Superior temporal gyrus (tissue), 1 donor: ENCODE measurements around the gene CRY1.

Source experiments
- DNase-seq: peaks from one replicate; pipeline ENCODE4 v3.0.0-alpha.2; 2016; ENCODE audit errors: extremely low spot score

CRY1 gene

DNA sequence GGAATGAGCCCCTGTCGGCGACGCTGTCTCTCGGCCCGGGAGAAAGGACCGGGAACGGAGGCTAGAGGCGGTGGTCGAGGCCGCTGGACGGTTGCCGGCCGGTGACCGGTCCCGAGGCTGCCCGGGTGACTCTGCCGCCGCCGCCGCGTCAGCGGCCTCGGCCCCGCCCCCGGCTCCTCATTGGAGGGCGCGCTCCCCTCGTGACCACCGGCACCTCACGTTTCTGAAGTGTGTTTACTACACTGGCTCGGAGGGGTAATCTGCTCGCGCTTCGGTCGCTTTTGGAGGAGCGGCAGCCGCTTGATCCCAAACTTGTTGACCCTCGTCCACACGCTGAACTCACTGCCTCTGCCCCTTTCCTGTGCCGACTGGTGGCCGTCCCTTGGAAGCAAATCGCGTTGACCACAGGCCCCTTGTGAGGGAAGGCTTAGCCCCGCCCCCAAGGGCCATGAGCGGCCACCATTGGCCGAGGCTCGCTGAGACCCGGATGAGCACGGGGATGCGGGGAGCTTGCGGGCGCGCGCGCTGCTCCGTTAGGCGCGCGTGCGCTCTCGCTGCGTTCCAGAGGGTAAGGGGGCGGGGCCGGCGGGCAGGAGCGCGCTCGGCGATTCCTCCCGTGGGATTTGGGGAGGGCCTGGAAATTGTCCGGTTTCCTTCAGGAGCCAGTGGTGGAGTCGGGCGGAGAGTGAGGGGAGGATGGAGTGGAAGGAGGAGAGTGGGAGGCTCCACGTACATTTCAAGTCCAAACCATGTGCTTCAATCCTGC, at the start of gene CRY1:
CRY1 (minus strand) TSS at position 133 of the 766 bp plus-strand sequence. CDS start 588 bp downstream, outside the sequence.
- peak; percentile 98 for DNase-seq

DNA sequence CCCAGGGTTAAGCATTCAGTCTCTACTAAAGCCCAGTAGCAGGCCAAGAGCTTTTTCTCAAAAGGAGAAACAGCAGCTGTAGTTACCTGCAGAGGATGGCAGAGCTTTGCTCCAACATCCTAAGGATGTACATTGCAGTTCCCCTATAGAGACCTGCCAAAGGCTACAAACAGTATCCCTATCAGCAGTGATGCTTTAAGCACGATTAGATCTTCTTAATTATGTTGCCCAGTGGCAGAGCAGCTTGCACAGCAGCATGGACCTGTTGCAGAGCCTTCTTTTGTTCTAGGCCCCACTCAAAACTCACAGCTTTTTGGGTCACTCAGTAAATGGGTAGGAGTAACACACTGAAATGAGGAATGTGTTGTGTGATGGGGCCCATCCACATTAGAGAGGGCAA, 46.4 kb upstream of the CRY1 start:
- no peak for DNase-seq

DNA sequence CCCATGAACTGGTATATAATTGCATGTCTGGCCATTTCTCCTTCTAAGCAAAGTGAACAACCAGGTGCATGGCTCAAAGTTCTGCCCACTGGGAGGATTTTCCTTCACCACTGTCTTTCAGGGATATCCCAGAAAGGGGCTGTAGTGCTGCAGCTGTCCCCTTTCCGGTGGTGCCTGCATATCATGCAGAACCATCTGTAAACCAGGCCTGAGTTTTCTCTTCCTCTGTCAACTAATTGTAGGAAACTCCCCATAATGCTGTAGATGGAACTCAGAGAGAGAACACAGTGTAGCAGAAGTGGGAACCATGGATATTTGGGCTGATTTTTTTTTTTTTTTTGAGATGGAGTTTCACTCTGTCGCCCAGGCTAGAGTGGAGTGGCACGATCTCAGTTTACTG, 45.6 kb upstream of the CRY1 start:
- DNase-seq = no peak

DNA sequence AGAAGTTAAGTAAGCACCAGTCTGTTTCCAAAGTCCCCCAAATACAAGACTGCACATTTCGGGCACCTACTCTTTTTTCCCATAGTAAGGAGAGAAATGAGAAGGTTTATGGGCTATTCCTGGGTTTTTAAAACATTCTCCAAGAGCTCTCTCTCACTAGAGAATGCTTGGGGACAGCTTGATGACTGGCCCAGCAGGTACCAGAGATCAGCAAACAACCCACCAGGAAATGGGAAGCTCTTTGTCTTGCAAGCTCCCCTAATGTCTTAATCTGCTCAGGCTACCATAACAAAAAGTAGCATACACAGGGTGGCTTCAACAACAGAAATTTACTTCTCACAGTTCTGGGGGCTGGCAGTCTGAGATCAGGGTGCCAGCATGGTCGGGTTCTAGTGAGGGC, 41.8 kb upstream of the CRY1 start:
- no peak for DNase-seq

DNA sequence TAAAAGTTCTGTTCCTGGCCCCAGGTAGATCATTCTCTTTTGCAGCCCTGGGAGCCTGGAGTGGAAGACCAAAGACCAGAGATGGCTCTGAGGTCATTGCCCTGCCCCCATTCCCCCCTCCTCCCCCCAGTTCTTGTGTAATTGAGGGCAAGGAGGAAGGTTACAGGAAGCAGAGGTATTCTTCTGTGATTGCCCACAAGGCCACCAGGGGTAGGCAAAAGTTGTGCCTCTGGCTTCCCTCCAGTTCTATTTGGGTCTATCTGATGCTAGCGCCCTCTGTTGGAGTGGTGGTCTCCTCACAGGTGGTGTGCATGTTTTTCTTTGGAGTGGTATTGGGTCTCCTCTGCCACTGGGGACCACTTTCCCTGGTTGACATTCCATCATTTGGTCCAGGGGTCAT, 41.2 kb upstream of the CRY1 start:
- no peak for DNase-seq

DNA sequence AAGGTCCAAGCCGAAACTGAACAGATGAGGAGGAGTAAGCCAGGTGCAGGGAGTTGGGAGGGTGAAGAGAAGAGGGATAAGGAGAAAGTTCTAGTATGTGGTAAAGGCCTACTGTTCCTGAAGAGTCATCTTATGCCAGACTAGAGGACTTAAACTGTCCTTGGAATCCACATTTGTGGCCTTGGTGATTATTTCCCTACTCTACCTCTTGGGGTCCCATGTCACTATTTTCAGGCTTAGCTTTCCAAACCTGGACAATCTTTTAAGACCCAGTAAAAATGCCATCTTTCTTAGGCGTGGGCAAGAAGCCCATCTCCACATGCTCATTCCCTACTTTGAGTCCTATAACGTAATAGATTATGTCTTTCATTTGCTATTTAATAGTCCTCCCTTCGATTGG, 40.1 kb upstream of the CRY1 start:
- no peak for DNase-seq

DNA sequence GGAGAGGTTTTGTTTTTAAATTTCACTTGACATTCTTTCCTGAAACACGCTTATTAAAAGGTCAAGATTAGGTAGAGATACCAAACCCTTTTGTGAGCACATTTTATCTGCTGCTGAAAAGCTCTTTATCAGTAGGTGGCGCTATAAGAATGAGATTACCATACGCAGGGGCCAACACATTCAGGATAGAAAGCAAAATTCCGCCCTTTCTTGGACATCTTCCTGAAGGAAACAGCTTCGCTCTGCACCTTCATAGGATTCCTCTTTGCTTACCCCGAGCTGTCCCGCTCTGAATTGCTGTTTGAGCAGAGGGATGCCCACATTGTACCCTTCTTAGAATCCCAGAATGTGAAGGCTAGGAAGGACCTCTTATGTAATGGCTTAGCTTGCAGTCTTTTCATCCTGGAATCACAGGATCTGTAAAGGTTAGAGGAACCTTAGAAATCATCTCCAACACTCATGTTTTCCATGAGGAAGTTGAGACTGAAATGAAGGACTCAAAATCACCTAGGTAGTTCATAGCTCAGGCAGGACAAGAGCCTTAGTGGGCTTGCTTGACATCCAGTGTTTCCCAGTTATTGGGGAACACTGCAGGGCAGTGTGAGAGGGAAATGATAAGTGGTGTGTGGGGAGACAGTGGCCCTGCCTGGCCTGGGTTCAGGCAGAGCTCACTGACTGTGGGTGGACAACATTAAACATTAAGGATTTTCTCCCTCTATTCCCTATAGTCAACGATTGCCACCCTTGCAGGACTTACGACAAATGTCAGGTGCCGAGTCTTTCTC, 38.7 kb upstream of the CRY1 start:
- DNase-seq = peak; percentile 89

DNA sequence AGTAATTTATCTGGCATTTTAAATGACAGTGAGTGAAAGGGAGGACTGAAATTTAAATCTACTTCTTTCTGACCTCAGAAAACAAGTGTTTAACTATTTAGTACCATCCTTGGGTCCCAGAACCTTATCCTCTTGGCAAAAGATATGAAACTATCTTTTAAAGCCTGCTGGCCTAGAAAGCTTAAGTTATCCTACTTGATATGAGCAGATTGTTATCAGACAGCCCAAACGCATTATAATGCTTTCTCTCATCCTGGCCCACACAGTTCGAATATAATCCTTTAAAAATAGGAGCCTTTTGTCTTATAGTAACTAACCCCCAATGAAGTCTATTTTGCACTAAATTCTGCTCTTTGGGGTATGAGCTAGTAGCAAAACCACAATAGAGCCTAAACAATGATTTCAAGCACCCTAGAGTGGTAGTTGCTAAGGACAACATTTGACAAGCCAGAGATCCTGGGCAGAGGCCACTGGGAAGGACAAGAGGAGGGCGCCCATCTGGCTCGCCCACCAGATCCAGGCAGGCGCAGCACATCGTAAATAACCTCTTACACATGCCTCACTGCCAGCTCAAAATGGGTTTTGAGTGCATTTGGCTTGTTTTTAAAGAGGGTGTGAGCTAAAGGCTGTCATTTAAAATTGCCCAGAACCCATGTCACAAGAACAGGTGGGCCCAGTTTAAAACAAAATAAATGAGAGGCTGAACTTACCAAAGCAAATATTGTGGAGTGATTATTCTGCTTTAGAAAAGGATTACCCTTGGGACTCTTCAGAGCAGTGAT, 37.7 kb upstream of the CRY1 start:
- no peak for DNase-seq

DNA sequence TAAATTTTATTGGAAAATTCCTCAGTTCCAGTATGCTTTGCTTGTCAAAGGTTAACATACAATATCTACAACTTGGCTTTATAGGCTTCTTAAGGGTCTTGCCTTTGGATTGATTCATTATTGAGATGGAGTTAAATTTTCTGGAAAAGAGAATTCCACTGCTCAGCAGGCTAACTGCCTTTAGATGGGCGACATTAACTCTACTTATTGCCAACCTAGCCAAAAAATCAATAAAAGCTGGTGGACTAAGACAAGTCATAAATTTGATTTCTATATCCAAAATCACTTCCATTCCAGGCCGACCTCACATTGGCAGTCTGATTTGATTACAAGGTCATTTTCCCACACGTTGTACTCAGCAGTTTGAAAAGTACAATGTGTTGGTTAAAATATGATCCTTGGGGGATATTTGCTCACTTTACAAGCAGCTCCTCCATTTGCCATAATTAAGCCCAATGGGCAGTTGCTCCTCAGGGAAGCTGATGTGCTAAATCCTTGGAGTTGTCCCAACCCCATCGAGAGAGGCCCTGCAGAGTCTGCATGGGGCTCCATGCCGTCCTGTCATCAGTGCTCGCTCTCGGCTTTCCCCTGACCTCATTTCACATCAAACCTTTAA, 36.1 kb upstream of the CRY1 start:
- no peak for DNase-seq

DNA sequence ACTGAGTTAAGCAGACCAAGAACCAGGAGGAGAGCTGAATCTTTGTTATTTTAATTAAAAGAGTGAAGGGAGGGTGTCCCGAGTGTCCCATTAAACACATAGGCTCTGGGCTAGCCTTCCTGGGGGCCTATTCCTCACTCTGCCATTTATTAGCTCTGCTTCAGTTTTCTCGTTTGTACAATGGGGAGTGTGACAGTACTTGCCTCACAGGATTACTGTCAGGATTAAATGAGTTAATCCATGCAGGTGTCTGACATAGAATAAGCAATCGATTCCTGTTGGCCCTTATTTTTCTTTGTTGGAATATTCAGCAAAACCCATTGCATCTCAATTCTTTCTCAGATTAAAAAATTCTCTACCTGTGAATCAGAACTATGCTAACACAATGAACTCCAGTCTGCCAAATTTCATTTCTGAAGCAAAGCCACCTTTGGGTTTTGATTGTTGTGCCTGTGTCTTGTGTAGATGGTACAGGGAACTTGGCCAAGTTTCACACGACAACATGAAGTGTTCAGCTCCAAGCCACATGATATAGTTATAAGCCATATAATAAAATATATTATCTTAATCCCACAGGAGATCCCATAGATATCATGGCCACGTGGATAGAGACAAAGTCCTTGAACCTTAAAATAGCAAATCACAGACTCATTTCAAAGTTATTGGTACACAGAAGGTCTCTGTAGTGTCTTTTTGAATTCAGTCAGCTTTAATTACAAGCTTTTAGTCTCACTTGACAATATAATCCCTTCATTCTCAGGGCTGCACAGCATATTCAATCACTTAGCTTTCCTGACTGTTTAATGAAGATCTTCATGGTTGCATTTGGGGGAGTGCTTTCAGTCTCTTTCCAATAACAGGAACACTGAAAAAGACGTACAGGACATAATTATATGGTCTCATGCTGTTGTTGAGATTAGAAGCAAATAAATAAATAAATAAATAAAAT, 34.4 kb upstream of the CRY1 start:
- no peak for DNase-seq

DNA sequence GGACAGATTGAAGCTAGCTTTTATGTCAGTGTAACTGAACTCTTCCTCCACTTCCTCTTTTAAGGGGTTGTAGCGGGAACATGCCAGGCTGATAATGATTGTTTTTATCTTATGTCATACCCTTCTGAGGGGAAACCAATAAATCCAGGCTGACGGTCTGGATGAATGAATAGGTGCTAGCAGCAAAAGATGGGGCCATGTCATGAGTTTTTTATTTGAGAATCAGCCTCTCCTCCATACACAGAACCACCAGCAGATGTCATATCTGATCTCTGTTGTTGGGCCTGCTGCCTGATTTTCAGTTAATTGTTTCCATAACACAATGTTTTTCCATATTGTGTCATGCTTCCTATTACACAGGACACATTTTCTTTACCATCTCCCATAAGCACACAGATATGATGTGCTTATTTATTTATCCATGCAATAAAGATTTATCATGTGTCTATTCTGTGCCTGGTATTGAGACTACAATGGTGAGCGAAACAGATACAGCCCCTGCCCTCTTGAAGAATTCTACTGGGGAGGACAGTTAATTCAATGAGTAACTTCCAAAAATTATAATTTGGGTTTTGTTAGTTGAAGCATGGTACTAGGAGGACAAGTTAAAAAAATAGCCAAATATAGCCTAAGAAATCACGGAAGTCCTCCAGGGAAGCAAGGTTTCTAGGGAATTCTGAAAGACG, 33.6 kb upstream of the CRY1 start:
- no peak for DNase-seq

DNA sequence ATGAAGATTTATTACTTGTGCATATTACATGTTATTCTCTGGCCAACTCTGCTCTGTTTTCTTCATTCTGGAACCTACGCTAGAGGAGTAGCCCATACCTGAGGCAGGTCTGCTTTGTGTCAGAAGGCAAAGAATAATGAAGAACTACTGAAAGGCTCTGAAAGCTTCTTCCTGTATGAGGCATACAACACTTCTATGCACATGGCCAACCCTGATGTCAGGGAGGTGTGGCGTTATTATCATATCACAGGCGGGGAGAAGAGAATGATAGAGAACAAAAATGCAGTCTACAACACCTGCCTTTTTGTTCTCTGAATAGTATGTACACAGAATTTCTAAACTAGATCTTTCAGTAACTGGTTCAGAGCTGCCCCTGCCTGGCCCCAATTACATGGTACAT, 32.5 kb upstream of the CRY1 start:
- no peak for DNase-seq

DNA sequence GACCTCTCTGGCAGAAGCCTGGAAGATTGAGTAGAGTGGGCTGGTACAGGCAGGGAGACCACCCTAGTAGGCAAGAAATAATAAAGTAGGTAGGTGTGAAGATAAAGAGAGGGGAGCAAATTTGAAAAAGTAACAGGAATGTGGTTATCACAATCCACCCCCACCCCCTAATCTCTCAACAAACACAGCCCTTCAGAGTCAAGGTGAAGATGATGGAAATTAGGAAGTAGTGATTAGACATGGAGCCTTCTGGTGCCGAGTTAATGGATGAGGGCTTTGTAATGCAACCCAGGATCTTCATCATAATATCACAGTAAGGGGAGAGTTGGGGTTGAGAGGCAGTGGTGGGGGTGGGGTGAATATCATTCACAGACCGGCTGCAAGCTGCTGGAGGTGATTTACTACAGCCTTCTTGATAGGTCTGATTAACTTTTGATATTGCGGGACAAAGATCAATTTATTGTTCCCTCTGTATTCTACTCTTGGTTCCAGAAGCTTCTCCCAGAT, 29.2 kb upstream of the CRY1 start:
- no peak for DNase-seq

DNA sequence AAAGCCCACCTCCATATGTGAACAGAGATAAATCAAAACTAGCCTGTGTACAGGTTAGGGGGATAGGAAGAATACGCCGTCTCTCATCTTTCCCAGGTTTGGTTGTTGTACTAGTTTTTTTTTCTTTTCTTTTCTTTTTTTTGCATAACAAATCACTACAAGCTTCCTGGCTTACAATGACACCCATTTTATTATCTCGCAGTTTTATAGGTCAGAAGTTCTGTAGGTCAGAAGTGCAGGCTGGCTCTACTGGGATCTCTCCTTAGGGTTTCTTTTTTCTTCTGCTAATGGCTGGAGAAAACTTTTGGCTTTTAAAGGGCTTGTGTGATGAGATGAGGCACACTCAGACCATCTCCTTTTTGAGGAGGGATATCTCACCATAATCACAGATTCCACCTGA, 25.7 kb upstream of the CRY1 start:
- DNase-seq = no peak

DNA sequence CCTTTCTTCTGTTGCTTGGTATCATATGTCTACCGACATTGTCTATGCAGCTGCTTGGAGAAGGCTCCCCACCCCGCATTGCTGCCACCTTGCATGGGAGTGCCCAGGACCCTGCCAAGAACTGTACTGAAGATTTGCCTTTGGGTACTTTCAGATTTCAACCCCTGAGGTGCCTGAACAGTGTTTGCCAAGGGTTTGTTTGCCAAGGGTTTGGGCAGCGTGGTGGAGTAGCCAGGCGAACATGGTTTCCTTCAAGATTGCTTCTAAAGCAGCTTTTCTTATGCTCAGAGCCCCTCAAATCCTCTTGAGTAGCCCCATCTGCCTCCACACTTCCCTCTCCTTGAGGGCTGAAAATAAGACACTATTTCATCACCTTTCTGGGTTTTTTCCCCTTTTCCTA, 25.3 kb upstream of the CRY1 start:
- no peak for DNase-seq

DNA sequence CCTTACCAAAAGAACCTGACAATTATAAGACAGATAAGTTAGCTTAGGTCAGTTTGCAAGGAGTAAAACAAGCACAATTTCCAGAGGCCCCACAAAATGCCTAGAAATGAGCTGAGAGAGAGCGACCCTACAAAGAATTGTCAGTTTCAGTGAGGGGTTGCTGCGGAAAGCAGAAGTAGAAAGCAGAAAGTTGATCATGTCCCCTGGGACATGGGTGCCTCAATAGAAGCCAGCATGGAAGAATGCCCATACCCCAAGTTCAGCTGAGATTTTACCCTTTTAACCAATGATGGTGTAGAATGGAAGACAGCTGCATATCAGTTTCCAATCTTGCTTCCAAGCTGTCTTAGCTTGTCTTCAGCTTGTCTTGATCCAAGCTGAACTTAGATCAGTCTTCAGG, 21.8 kb upstream of the CRY1 start:
- no peak for DNase-seq

DNA sequence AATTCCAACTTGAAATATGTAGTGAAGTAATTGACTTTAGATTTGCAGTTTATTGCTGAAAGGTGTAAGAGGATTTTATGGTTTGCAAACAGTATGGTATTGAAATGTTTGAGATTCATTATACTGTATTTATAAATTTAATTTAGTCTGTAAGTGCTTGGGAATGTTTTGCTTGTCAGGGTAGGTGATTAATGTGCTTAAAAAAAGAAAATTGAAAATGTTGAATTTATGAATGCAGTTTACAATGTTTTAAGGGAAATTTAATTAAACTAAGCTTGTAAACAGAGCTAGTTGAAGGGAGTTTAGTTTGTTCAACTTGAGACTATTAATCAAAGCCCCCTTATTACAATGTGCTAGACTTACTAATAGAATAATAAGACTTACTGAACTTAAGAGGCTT, 18.0 kb upstream of the CRY1 start:
- no peak for DNase-seq

DNA sequence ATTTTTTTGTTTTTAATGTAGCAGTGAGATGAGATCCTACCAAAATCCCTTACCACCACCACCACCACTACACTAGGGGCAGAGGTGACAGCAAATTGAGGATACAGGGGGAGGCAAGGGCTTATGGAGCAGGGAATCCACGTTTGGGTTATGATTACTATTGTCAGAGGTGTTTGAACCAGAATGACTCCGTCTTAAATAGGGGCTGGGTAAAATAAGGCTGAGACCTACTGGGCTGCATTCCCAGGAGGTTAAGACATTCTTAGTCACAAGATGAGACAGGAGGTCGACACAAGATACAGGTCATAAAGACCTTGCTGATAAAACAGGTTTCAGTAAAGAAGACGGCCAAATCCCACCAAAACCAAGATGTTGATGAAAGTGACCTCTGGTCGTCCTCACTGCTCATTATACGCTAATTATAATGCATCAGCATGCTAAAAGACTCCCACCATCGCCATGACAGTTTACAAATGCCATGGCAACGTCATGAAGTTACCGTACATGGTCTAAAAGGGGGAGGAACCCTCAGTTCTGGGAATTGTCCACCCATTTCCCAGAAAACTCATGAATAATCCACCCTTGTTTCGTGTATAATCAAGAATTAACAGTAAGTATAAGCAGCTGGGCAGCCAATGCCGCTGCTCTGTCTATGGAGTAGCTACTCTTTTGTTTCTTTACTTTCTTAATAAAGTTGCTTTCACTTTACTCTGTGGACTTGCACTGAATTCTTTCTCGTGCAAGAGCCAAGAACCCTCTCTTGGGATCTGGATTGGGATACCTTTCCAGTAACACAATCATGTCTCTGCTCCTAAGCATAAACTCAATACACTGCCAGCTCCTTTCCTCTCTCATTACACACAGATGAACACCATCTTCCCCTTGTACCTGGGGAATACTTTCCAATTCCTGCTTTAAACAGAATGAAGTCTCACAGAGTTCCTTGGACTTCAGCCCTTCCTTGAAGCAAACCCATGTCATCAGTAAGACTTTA, 16.7 kb upstream of the CRY1 start:
- no peak for DNase-seq

DNA sequence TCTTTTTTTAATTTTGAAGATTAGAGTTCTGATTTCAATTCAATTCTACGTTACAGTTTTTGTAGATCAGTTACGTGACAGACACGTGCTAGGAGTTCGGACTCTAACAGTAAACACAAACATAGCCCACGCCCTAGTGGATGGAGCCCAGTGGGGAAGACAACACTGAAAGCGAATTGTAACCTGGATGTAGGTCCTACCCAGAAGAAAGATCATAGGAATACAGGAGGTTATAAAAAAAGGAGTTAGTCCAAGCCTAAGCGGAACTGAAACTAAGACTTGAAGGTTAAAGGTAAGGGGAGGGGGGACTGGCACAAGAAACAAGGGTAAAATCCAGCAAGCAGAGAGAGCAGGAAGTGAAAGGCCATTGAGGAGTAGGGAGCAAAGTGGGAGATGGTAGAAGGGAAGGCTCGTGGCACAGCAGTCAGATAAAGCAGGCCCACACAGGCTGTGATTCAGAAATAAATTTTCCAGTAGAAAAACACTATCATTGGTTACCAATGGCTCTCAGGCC, 15.7 kb upstream of the CRY1 start:
- no peak for DNase-seq
